Central memory CD4-positive, alpha-beta T cell (primary cell): ENCODE results near the gene PLA2G2A.
"Not testable (repeated sequence)": the region's sequence is repeated elsewhere in the genome, so short reads cannot be mapped to it uniquely, and the experiment has no call there.

Experiments used
- DNase-seq: peaks from one replicate; pipeline ENCODE4 v3.0.0; 2022
- total RNA-seq, 3 experiments: gene quantifications; one replicate each; lab custom pipeline; 2026; lab: John Stamatoyannopoulos, UW

PLA2G2A gene
- total RNA-seq = 0 reads per million in 3 experiments

GRCh38 chr1:19979494-19979977 lies at the start of gene PLA2G2A:
Gene PLA2G2A, minus strand, starts transcription at chr1:19979618. Its CDS starts 845 bp downstream, at chr1:19978773.
- DNase-seq = no peak

- no peak for DNase-seq
Measured at GRCh38 chr1:20028726-20029125, 49.3 kb upstream of the PLA2G2A start.

DNA sequence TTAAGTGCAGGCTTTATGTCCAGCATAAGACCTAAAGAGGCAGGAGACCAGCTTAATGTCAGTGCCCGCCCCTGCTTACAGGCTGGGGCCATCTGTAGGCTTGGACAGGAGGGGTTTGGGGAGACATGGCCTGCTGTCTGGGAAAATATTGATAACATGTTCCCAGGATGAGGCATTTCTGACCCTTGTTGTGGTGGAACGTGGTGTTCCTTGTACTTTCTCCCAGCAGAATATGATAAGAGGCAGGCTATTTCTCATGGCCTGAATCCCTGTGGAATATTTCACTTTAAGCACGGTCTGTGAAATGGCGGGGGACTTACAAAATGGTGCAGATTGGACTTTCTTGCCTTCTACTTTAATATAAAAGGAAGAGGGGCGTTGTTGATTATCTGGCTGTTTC lies 48.7 kb upstream of the PLA2G2A start:
- no peak for DNase-seq

DNA sequence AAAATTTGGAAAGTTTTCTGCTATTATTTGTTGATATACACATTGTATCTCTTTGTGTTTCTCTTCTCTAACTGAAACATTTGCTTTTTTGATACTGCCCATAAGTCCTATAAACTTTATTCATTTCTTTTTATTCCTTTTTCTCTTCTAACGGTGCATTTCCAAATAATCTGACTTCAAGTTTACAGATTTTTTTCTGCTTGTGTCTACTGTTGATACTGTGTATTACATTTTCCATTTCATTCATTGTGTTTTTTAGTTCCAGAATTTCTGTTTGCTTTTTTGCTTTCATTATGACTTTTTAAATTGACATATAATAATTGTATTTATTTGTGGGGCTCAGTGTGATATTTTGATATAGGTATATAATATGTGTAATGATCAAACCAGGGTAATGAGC lies 38.3 kb upstream of the PLA2G2A start:
- no peak for DNase-seq

DNA sequence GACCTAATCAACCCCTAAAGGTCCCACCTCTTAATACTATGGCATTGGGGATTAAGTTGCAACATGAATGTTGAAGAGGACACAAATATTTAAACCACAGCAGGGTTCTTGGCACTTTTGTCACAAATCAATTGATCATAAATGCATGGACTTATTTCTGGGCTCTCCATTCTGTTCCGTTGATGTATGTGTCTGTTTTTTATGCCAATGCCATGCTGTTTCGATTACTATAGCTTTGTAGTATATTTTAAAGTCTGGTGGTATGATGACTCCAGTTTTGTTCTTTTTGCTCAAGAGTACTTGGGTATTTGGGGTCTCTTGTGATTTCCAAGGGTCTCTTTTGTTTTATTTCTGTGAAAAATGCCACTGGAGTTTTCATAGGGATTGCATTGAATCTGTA lies 34.7 kb upstream of the PLA2G2A start:
- DNase-seq = no peak

DNA sequence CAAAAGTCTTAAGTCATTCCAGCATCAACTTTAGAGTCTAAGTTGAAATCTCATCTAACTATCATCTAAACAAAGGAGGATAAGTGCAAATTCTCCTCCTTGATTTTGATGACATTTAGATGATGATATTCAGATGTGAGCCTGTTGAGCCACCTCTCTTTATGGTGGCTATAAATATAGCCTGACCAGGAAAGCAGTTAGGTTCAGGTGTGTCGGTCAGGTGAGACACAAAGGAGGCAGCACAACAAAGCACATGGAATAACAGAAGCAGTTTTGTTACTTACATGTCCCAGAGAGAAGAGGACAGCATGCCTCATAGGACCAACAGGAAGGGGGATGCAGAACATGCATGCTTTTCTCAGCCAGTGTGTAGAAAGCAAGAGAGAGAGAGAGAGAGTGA lies 30.6 kb upstream of the PLA2G2A start:
- no peak for DNase-seq

GRCh38 chr1:20009212-20009611 lies 29.8 kb upstream of the PLA2G2A start:
- no peak for DNase-seq

DNA sequence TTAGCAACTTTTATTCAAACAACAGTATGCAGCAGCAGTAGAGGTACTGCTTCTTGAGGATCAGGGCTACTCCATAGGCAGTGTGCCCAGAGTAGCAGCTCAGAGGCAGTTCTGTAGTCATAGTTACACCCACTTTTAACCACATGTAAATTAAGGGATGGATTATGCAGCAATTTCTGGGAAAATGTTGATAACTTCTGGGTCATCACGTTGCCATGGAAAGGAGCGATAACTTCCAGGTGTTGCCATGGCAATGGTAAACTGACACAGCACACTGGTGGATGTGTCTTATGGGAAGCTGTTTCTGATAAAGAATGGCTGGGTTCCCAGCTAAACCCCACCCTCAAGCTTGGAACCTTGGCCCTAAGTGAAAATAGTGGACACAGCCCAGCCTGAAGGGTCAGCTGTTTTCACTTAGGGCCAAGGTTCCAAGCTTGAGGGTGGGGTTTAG lies 29.0 kb upstream of the PLA2G2A start:
- no peak for DNase-seq

DNA sequence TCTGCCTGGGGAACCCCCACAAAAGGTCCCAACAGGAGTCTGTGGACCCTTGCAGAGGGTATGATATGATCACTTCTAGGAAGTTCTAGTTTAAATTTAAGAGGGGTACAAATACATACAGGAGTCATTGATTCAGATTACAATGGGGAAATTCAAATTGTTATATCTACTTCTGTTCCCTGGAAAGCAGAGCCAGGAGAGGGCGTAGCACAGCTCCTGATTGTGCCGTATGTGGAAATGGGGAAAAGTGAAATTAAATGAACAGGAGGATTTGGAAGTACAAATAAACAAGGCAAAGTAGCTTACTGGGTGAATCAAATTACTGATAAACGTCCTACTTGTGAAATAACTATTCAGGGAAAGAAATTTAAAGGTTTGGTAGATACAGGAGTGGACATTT lies 19.4 kb upstream of the PLA2G2A start:
- not testable (repeated sequence) for DNase-seq

- no peak for DNase-seq
Measured at GRCh38 chr1:19990689-19991088, 11.3 kb upstream of the PLA2G2A start.

GRCh38 chr1:19990182-19990582 lies 10.8 kb upstream of the PLA2G2A start:
- DNase-seq = not testable (repeated sequence)

DNA sequence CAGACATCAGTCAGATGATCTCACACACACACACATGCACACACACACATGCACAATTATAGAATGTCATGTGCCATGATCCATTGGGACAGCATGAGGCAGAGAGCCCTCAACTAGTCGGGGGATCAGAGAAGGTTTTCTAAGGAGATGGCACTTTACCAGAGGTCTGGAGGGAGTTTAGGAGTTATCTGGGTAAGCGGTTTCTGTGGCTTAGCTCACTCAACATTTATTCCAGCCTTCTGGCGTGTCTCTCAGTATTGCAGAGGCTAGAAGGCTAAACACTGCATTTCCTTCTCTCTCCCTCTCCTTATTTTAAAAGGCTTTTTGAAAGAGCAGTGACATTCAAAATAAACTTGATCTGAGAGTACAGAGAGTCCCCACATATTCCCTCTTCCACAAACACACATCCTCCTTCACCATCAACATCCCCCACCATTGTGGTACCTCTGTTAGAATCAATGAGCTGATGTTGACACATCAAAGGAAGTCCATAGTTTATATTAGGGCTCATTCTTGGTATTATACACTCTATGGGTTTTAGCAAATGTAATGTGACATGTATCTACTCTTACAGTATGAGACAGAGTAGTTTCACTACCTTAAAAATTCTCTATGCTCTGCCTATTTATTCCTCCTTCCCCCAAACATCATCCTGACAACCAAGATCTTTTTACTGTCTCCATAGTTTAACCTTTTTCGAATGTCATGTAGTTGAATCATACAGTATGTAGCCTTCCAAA lies 9.0 kb upstream of the PLA2G2A start:
- DNase-seq = no peak

DNA sequence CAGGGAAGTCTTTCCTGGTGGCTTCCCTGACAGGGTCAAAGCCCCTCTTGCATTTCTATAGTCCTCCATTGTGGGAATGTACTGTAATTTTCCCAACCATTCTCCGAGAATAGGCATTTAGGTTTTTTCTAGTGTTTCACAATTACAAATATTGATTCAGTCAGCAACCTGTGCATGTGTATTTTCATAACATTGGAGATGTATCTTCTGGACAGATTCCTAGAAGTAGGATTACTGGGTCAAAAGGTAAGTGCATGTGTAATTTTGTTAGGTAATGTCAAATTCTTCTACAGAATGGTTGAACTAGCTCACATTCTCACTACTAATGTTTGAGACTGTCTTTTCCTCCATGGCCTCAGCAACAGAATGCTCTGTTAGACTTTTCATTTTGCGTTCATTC lies 8.3 kb upstream of the PLA2G2A start:
- DNase-seq = no peak

DNA sequence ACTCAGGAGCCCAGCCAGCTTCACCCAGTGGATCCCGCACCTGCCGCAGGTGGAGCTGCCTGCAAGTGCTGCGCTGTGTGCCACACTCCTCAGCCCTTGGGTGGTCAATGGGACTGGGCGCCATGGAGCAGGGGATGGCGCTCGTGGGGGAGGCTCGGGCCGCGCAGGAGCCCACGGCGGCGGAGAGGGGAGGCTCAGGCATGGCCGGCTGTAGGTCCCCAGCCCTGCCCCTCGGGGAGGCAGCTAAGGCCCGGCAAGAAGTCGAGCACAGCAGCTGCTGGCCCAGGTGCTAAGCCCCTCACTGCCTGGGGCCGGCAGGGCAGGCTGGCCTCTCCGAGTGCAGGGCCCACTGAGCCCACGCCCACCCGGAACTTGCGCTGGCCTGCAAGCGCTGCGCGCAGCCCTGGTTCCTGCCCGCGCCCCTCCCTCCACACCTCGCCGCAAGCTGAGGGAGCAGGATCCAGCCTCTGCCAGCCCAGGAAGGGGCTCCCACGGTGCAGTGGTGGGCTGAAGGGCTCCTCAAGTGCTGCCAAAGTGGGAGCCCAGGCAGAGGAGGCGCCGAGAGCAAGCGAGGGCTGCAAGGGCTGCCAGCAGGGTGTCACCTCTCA lies 5.1 kb upstream of the PLA2G2A start:
- not testable (repeated sequence) for DNase-seq

- no peak for DNase-seq
Measured at GRCh38 chr1:19981507-19982312, 2.3 kb upstream of the PLA2G2A start.

GRCh38 chr1:19981170-19981506 lies 1.7 kb upstream of the PLA2G2A start:
- no peak for DNase-seq

DNA sequence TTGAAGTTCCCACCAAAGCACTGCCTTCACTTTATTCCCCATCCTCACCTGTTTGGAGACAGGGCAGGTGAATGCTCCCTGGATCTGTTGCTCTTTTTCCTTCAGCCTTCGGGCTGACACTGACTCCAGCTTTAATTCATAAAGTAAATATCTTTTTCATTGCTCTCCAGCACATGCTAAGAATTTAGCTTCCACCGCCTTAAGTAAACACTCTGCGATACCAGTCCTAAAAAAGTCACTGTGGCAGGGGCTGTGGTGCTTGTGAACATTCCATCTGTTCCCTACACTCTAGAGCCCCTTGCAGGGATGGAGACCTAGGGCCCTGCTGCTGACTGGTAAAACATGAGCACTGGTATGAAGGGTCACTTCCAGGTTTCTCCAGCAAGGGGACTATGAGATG lies 896 bp upstream of the PLA2G2A start:
- DNase-seq = no peak

- no peak for DNase-seq
Measured at GRCh38 chr1:19978143-19978542, 1.3 kb downstream of the PLA2G2A start.

- no peak for DNase-seq
Measured at GRCh38 chr1:19976317-19977003, 3.0 kb downstream of the PLA2G2A start.

DNA sequence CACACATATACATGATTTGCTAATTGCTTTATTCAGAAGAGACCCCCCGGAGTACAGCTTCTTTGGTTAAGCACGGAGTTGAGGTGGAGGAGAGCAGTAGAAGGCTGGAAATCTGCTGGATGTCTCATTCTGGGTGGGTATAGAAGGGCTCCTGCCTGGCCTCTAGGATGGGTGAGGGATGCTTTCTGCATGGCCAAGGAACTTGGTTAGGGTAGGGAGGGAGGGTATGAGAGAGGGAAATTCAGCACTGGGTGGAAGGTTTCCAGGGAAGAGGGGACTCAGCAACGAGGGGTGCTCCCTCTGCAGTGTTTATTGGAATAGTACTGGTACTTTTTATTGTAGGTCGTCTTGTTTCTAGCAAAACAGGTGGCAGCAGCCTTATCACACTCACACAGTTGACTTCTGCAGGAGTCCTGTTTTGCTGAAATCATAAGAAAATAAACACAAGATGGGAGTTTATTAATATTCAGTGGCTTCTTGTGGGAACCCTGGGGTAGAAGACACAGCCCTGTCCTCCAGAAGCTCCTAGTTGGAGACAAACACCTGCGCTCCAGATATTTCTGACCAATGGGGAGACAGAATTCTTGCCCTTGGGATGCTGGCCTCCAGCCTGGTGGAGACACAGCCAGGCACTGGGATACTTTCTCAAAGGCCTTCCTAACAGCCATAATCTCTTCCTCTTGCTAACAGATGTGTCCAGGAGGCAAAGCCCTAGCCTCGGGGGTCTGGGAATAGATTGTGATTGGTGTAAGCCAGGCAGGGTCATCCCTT lies 3.8 kb downstream of the PLA2G2A start:
- no peak for DNase-seq

GRCh38 chr1:19974822-19975416 lies 4.5 kb downstream of the PLA2G2A start:
- DNase-seq = peak; percentile 14

- no peak for DNase-seq
Measured at GRCh38 chr1:19973616-19974015, 5.8 kb downstream of the PLA2G2A start.
